ENCODE results near the gene LRMDA. TPM values are rescaled to one million over a fixed set of nuclear protein-coding genes. Genes with fewer than 3 reads are reported as not detected.

The LRMDA gene
- total and polyA plus RNA-seq, 2 of the 8 experiments (the other 6 are each of a cell fraction or from before 2014, with no cell fraction given), result 0.86 to 2.8 TPM

GRCh38 chr10:75544993-75545706, 113.7 kb downstream of the LRMDA start:
- H3K79me1 ChIP-seq (ENCODE audit: low read depth, low read length), result no peaks in the 10 kb centered on the region
- H2BK20ac ChIP-seq (ENCODE audit: low read length), result no peak overlapping the region
- H4K5ac ChIP-seq (ENCODE audit: insufficient read length, low read depth, low read length), result no peak overlapping the region
- no peak overlapping the region for H3K56ac ChIP-seq (replicated peaks; ENCODE audit: insufficient read length, low read depth, low read length)
- H3K9me3 ChIP-seq (ENCODE audit: insufficient read depth in 2 of 2, low read depth in 1 of 2, low read length in 1 of 2), result no peaks in the 10 kb centered on the region
- no peaks in the 10 kb centered on the region for H3K23me2 ChIP-seq (ENCODE audit: low read depth, low read length)
- H3K27ac ChIP-seq (ENCODE audit: low read depth, low read length), result no peak overlapping the region
- ChIA-PET CTCF (ENCODE audit: partially characterized antibody) (interaction anchor here (0.6 to 1.1 kb wide), 4 partner anchors 10 to 1456 kb away, joined by 3 to 4 read pairs (median 4); no protein-coding TSS in a partner anchor), POLR2A (ENCODE audit: partially characterized antibody) (no interaction called here)
- FAIRE-seq (no peak), DNase-seq (ENCODE audit: low read depth in 1 of 2, low spot score in 2 of 2) (no peak)
- H3K4me1 ChIP-seq (replicated peaks in 1 of 4; ENCODE audit: control insufficient read depth in 3 of 4, insufficient read depth in 4 of 4, low read length in 3 of 4), result peaks cover 0 to 12% (median 6%) of the 10 kb centered on the region in 4 experiments; a peak in 4 of 7 replicates
- H2BK15ac ChIP-seq (ENCODE audit: low read length), result no peak overlapping the region
- H3K4me3 ChIP-seq (ENCODE audit: extremely low read depth in 1 of 4, insufficient read depth in 2 of 4, low read depth in 3 of 4, low read length in 4 of 4), result no peak overlapping the region
- H3K23ac ChIP-seq (ENCODE audit: insufficient read length), result no peak overlapping the region
- H2BK120ac ChIP-seq (replicated peaks; ENCODE audit: low read depth, low read length), result no peak overlapping the region
- no peak overlapping the region for H4K8ac ChIP-seq (ENCODE audit: extremely low read depth, insufficient read depth, low read length)
- H2BK5ac ChIP-seq (ENCODE audit: low read depth, low read length), result no peak overlapping the region
- no peak overlapping the region for H3K18ac ChIP-seq (ENCODE audit: extremely low read depth, low read length)
- H3K14ac ChIP-seq (ENCODE audit: insufficient read length), result no peak overlapping the region
- H2AFZ ChIP-seq (ENCODE audit: low read length), result no peak overlapping the region
- WGBS, 2 experiments (ENCODE audit: extremely low coverage in 1 of 2, insufficient coverage in 1 of 2, insufficient read length in 1 of 2, insufficient replicate concordance in 2 of 2, low coverage in 1 of 2, low lambda C conversion rate in 2 of 2, missing lambda C conversion rate in 1 of 2), result 71% methylated on average over 5 of the region's 5 CpGs; no CpG with 5 or more reads in 1 of the 2 experiments
- H3K9ac ChIP-seq (replicated peaks in 1 of 4; ENCODE audit: extremely low read depth in 1 of 4, low read depth in 3 of 4, low read length in 3 of 4), result no peak overlapping the region
- no peak overlapping the region for H2BK12ac ChIP-seq (ENCODE audit: low read depth, low read length)
- no peaks in the 10 kb centered on the region for H3K36me3 ChIP-seq (ENCODE audit: control insufficient read depth in 2 of 4, insufficient read depth in 4 of 4, low read length in 3 of 4)
- no peak overlapping the region for H4K91ac ChIP-seq (replicated peaks; ENCODE audit: insufficient read length, low read length)
- no peak overlapping the region for H3K4ac ChIP-seq (replicated peaks; ENCODE audit: insufficient read length, low read depth, low read length)
- no peaks in the 10 kb centered on the region for H3K79me2 ChIP-seq (ENCODE audit: control insufficient read depth in 1 of 2, insufficient read depth in 2 of 2, low read length in 2 of 2)
- H3K4me2 ChIP-seq (ENCODE audit: insufficient read depth in 1 of 2, low read depth in 2 of 2, low read length in 2 of 2), result no peak overlapping the region
- H2AK5ac ChIP-seq (ENCODE audit: low read depth, low read length), result no peak overlapping the region
- no peaks in the 10 kb centered on the region for H4K20me1 ChIP-seq (replicated peaks in 1 of 2; ENCODE audit: control insufficient read depth in 1 of 2, insufficient read depth in 2 of 2, low read length in 2 of 2)
- no peaks in the 10 kb centered on the region for H3K27me3 ChIP-seq (replicated peaks in 1 of 4; ENCODE audit: control insufficient read depth in 3 of 4, extremely low read depth in 1 of 4, insufficient read depth in 3 of 4, low read length in 3 of 4)
- TF ChIP-seq USF2 (IDR thresholded peaks at IDR 0.05; ENCODE audit: low read length) (no peak), CBX8 (IDR thresholded peaks at IDR 0.05; ENCODE audit: borderline replicate concordance, low read depth, low read length) (no peak), BRCA1 (IDR thresholded peaks at IDR 0.05; ENCODE audit: low read depth, low read length) (no peak), TCF12 (IDR thresholded peaks at IDR 0.05; ENCODE audit: low read depth, low read length) (no peak), SIX5 (IDR thresholded peaks at IDR 0.05; ENCODE audit: low read depth, low read length) (no peak), TEAD4 (IDR thresholded peaks at IDR 0.05; ENCODE audit: low read depth, low read length) (no peak), ATF3 (IDR thresholded peaks at IDR 0.05; ENCODE audit: insufficient read depth, low read depth, low read length) (no peak), CTBP2 (IDR thresholded peaks at IDR 0.05; ENCODE audit: borderline replicate concordance, insufficient read depth, insufficient read length, low read length) (no peak), NANOG (IDR thresholded peaks at IDR 0.05; ENCODE audit: insufficient read depth, low read depth, low read length, poor library complexity, severe bottlenecking) (no peak), POU5F1 (IDR thresholded peaks at IDR 0.05; ENCODE audit: low read depth, low read length) (no peak), KDM1A (IDR thresholded peaks at IDR 0.05; ENCODE audit: borderline replicate concordance, low read length) (no peak), TBP (IDR thresholded peaks at IDR 0.05; ENCODE audit: low read depth, low read length) (no peak)
